OCI-LY7 (cell line): ENCODE measurements around the gene GRK3. TPM values are rescaled to one million over a fixed set of nuclear protein-coding genes. Genes with fewer than 3 reads are reported as not detected.
"Not testable (repeated sequence)": the region's sequence is repeated elsewhere in the genome, so short reads cannot be mapped to it uniquely, and the experiment has no call there.

Experiments used
- BruUV-seq: library from RNA; stranded (reverse); fragments of 400-500 nt; replicated peaks from 2 replicates; lab custom pipeline; 2021; lab: Mats Ljungman, UMichigan
- CTCF ChIA-PET: fragments of 300-600 bp; sonication (Branson Sonifier 250); formaldehyde crosslinking; loops from one replicate; lab custom pipeline; 2022; ENCODE audit warnings: antibody characterized with exemption; ENCODE audit not compliant: unreplicated experiment; lab: Charles Lee
- POLR2A ChIA-PET: fragments of 300-600 bp; sonication (Branson Sonifier 250); formaldehyde crosslinking; loops from one replicate; lab custom pipeline; 2022; ENCODE audit warnings: antibody characterized with exemption; lab: Charles Lee
- DNase-seq: peaks from one replicate; pipeline ENCODE4 v3.0.0-alpha.2; 2015; ENCODE audit warnings: low spot score
- H2AFZ ChIP-seq: fragments of 200-600 bp; sonication (generic), shearing (Covaris generic); 2 replicates; pipeline ENCODE4 v1.6.1; 2014; ENCODE audit warnings: mild to moderate bottlenecking, antibody characterized with exemption, low read length, moderate library complexity
- H3K27ac ChIP-seq: fragments of 200-600 bp; sonication (generic); 2 replicates; pipeline ENCODE4 v1.5.1; 2014; ENCODE audit warnings: mixed run types, low read depth, mild to moderate bottlenecking, moderate library complexity, low read length, inconsistent platforms; ENCODE audit not compliant: poor library complexity, severe bottlenecking
- H3K36me3 ChIP-seq: fragments of 200-600 bp; sonication (generic); 2 replicates; pipeline ENCODE4 v1.6.1; 2014; ENCODE audit warnings: mild to moderate bottlenecking, antibody characterized with exemption, low read length, moderate library complexity, mixed read lengths; ENCODE audit not compliant: insufficient read depth
- H3K4me1 ChIP-seq: fragments of 200-600 bp; sonication (generic); 2 replicates; pipeline ENCODE4 v1.5.1; 2014; ENCODE audit warnings: mild to moderate bottlenecking, low read length; ENCODE audit not compliant: insufficient read depth, poor library complexity, severe bottlenecking
- H3K4me2 ChIP-seq: fragments of 200-600 bp; sonication (generic); 2 replicates; pipeline ENCODE4 v1.6.1; 2014; ENCODE audit warnings: mild to moderate bottlenecking, low read length
- H3K4me3 ChIP-seq: fragments of 200-600 bp; sonication (generic); 2 replicates; pipeline ENCODE4 v1.5.1; 2014; ENCODE audit warnings: mild to moderate bottlenecking, low read depth, low read length; ENCODE audit not compliant: poor library complexity, severe bottlenecking
- H3K79me2 ChIP-seq: fragments of 200-600 bp; sonication (generic); 2 replicates; pipeline ENCODE4 v1.6.1; 2016; ENCODE audit warnings: low read depth, mild to moderate bottlenecking, low read length, moderate library complexity, mixed read lengths; ENCODE audit not compliant: insufficient read depth
- H3K9me2 ChIP-seq: fragments of 200-600 bp; sonication (generic); 2 replicates; pipeline ENCODE4 v1.6.1; 2016; ENCODE audit warnings: mild to moderate bottlenecking, low read length, mixed read lengths; ENCODE audit not compliant: insufficient read depth
- H3K9me3 ChIP-seq: fragments of 200-600 bp; sonication (generic); 2 replicates; pipeline ENCODE4 v1.6.1; 2014; ENCODE audit warnings: mild to moderate bottlenecking, mixed run types, low read length, mixed read lengths
- H4K20me1 ChIP-seq: fragments of 200-600 bp; sonication (generic); 2 replicates; pipeline ENCODE4 v1.6.1; 2014; ENCODE audit warnings: mild to moderate bottlenecking, antibody characterized with exemption, low read length, moderate library complexity, mixed read lengths; ENCODE audit not compliant: insufficient read depth
- EZH2phosphoT487 ChIP-seq: fragments of 200-600 bp; sonication (generic); IDR thresholded peaks from 2 replicates; pipeline ENCODE4 v1.6.1; 2018; ENCODE audit warnings: low read depth, borderline replicate concordance, mild to moderate bottlenecking, mixed run types, antibody characterized with exemption, low read length, moderate library complexity, mixed read lengths
- intact Hi-C: fragments of 100-400 bp; cut with micrococcal nuclease; formaldehyde crosslinking; loops from one replicate; pipeline ENCODE4 v1.10.0; 2022; ENCODE audit not compliant: unreplicated experiment
- total RNA-seq, 2 experiments: library from RNA; depleted of rRNA in 1 of 2; stranded (reverse); fragments of >200 nt in 1 of 2; shearing (Covaris generic) in 1 of 2; gene quantifications; 2 replicates each; pipeline ENCODE4 v1.2.3, GENCODE V29; 2014 to 2022
- TF ChIP-seq, protein P1 (sequence below): fragments of 200-600 bp; sonication (generic); conservative IDR thresholded peaks from 2 replicates; pipeline ENCODE4 v1.5.1; 2014; ENCODE audit warnings: mild to moderate bottlenecking, antibody characterized with exemption, low read length, moderate library complexity, mixed read lengths

The GRK3 gene
- total RNA-seq, 2 experiments from 2014 or later: 14.2 to 39.3 TPM

DNA sequence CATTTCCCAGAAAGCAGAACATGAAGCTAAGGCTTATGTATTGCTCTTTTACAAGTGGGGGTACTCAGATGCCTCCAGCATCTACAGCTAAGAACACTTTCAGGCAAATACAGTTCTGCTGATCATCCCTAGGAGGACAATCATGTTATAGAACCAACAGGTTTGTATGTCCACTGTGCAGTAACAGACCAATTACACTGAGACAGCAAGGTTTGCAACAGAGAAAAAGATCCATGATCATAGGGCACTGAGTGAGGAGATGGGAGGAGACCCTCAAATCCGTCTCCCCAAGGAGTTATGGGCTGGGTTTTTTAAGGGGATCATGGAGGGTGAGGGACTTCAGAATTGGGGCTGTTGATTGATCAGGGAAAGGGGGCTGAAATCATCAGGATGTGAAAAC is 39.1 kb upstream of the GRK3 start:
- Histone ChIP-seq H3K9me2 (no peaks in the 10 kb centered on the region), H3K36me3 (no peaks in the 10 kb centered on the region), H3K4me3 (no peak overlapping the region), H3K27ac (no peak overlapping the region), H3K79me2 (no peaks in the 10 kb centered on the region), H2AFZ (no peak overlapping the region), H3K4me1 (no peaks in the 10 kb centered on the region), H4K20me1 (no peaks in the 10 kb centered on the region), H3K4me2 (no peak overlapping the region), H3K9me3 (peaks cover 5% of the 10 kb centered on the region; the same call in 1 of the 2 replicates)
- no peak for DNase-seq
- ChIA-PET POLR2A (no interaction called here), CTCF (no interaction called here)
- no TSS peak for BruUV-seq
- intact Hi-C loops: no loop called here
- TF ChIP-seq, protein P1, sequence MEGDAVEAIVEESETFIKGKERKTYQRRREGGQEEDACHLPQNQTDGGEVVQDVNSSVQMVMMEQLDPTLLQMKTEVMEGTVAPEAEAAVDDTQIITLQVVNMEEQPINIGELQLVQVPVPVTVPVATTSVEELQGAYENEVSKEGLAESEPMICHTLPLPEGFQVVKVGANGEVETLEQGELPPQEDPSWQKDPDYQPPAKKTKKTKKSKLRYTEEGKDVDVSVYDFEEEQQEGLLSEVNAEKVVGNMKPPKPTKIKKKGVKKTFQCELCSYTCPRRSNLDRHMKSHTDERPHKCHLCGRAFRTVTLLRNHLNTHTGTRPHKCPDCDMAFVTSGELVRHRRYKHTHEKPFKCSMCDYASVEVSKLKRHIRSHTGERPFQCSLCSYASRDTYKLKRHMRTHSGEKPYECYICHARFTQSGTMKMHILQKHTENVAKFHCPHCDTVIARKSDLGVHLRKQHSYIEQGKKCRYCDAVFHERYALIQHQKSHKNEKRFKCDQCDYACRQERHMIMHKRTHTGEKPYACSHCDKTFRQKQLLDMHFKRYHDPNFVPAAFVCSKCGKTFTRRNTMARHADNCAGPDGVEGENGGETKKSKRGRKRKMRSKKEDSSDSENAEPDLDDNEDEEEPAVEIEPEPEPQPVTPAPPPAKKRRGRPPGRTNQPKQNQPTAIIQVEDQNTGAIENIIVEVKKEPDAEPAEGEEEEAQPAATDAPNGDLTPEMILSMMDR: no peak
- no peak for TF ChIP-seq EZH2phosphoT487

DNA sequence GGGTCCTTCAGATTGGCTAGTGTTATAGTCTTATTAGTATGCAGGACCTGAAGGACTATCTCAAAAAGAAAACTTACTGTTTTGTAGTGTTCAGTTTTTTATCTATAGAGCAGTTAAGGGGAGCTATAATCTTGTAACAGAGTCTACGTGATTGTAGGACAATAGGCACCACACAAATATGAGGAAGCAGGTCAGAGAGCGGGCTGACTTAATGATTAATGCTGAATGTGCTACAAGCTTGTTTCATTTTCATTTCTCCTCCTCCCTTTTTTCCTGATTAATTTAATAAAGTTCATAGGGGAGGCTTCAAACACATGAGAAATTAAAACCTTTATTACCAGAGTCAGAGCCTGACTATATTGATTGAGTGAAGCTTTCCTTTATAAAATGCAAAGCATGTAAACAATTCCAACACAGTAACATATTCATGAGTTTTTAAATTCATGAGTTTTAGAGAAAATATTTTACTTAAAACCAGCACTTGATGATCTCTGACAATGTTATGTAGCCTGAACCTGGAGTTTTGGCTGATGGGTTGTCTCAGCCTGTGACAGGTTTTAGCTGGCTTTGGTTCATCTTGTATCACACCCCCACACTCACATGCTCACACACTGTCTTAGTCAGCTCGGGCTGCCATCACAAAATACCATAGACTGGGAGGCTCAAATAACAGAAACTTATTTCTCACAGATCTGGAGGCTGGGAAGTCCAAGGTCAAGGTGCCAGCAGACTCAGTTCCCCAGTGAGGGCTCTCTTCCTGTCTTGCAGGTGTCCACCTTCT is 38.5 kb upstream of the GRK3 start:
- intact Hi-C loops, H3K4me3 ChIP-seq, H4K20me1 ChIP-seq, H3K27ac ChIP-seq, H3K9me2 ChIP-seq, H3K4me2 ChIP-seq, H3K4me1 ChIP-seq, POLR2A ChIA-PET, DNase-seq, H3K79me2 ChIP-seq, H2AFZ ChIP-seq, CTCF ChIA-PET, H3K36me3 ChIP-seq, BruUV-seq, H3K9me3 ChIP-seq: not testable (repeated sequence)

- H3K9me2 ChIP-seq, DNase-seq, H3K4me1 ChIP-seq, H3K36me3 ChIP-seq, H3K4me3 ChIP-seq, H3K79me2 ChIP-seq, BruUV-seq, CTCF ChIA-PET, H3K4me2 ChIP-seq, H3K27ac ChIP-seq, intact Hi-C loops, H4K20me1 ChIP-seq, H2AFZ ChIP-seq, H3K9me3 ChIP-seq: not testable (repeated sequence)
- POLR2A ChIA-PET: interaction anchor here (0.9 kb wide), 1 partner anchor 17 kb away, joined by 3 read pairs; no protein-coding TSS in a partner anchor
Observed at GRCh38 chr22:25527016-25527415, 37.5 kb upstream of the GRK3 start.

GRCh38 chr22:25528068-25528467 is 36.4 kb upstream of the GRK3 start:
- CTCF ChIA-PET, H3K9me3 ChIP-seq, intact Hi-C loops, DNase-seq, H2AFZ ChIP-seq, H3K79me2 ChIP-seq, H4K20me1 ChIP-seq, H3K4me1 ChIP-seq, H3K9me2 ChIP-seq, H3K36me3 ChIP-seq, H3K27ac ChIP-seq, H3K4me3 ChIP-seq, H3K4me2 ChIP-seq, BruUV-seq: not testable (repeated sequence)
- POLR2A ChIA-PET: interaction anchor here (0.7 kb wide), 1 partner anchor 30 kb away, joined by 3 read pairs; no protein-coding TSS in a partner anchor

DNA sequence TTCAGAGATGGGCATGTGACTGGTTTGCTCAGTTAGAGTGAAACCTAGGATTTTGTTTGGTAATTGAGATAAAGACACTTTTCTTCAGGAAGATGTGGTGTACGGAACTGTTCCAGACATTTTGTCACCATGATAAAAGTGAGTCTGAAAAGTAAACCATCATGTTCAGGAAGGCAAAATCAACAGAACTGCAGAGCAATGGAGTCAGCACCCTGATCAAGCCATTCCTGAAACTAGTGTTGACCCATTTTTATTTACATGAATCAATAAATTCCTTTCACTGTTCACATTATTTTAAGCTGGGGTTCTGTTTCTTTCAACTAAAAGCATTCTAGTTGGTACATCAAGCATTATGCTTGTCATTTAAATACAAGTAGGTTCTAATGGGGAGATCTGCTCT is 35.4 kb upstream of the GRK3 start:
- H3K4me3 ChIP-seq, H2AFZ ChIP-seq, POLR2A ChIA-PET, H4K20me1 ChIP-seq, H3K79me2 ChIP-seq, BruUV-seq, H3K9me2 ChIP-seq, DNase-seq, H3K9me3 ChIP-seq, H3K27ac ChIP-seq, H3K4me1 ChIP-seq, intact Hi-C loops, CTCF ChIA-PET, H3K36me3 ChIP-seq, H3K4me2 ChIP-seq: not testable (repeated sequence)
